ENCODE results near the gene TMEM203.

Gene TMEM203

GRCh38 chr9:137189297-137190295, 15.9 kb downstream of the TMEM203 start:
- ChIA-PET POLR2A (interaction anchor here (0.6 to 2.7 kb wide), 9 partner anchors 9 to 70 kb away, joined by 3 to 15 read pairs (median 5); partner anchors contain the start of genes NDOR1, TMEM203, TPRN and TUBB4B), CTCF (interaction anchor here (1.0 to 3.4 kb wide), 12 partner anchors 8 to 126 kb away, joined by 3 to 30 read pairs (median 6); partner anchors contain the start of genes RNF224 and TPRN)
- no peak for DNase-seq (ENCODE audit: low read depth, low spot score)

DNA sequence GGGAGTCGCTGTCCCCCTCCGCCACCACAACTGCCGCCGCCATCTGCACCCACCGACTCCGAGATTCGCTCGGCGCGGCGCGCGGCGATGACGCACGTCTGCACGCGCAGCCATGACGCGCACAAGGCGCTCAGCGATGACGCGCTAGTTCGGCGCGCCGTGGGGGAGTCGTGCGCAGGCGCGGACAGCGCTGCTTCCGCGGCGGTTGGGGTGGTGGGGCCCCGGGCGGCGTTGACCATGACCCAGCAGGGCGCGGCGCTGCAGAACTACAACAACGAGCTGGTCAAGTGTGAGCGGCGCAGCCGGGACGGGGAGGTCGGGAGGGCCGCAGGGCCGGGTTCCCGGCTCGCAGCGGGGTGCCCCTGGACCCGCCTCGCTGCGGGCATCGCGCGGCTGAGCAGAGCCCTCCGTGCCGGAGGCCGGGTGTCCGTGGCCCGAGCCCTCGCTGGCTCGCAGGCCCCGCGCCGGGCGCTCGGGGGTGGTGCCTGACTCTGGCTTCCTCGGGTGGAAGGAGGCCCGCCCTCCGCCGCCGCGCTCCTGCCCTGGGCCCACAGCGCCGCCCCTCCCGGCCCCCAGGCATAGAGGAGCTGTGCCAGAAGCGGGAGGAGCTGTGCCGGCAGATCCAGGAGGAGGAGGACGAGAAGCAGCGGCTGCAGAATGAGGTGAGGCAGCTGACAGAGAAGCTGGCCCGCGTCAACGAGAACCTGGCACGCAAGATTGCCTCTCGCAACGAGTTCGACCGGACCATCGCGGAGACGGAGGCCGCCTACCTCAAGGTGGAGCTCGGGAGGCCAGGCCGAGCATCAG, 16.8 kb downstream of the TMEM203 start, which contains the start of the genes ANAPC2 and SSNA1:
TSS of gene ANAPC2 (minus strand) at position 71 of the 807 bp plus-strand sequence. CDS start at position 43, 28 bp downstream.
TSS of gene SSNA1 (plus strand) at position 187 of the 807 bp plus-strand sequence. CDS start at position 238, 51 bp downstream.
- TF ChIP-seq, protein P1, sequence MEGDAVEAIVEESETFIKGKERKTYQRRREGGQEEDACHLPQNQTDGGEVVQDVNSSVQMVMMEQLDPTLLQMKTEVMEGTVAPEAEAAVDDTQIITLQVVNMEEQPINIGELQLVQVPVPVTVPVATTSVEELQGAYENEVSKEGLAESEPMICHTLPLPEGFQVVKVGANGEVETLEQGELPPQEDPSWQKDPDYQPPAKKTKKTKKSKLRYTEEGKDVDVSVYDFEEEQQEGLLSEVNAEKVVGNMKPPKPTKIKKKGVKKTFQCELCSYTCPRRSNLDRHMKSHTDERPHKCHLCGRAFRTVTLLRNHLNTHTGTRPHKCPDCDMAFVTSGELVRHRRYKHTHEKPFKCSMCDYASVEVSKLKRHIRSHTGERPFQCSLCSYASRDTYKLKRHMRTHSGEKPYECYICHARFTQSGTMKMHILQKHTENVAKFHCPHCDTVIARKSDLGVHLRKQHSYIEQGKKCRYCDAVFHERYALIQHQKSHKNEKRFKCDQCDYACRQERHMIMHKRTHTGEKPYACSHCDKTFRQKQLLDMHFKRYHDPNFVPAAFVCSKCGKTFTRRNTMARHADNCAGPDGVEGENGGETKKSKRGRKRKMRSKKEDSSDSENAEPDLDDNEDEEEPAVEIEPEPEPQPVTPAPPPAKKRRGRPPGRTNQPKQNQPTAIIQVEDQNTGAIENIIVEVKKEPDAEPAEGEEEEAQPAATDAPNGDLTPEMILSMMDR (IDR thresholded peaks at IDR 0.05; ENCODE audit: insufficient read depth, low read length, missing control alignments): peak; percentile 62
- H3K4me3 ChIP-seq (ENCODE audit: low read depth, low read length): peak within 1 kb of the TSS; percentile 96
- ChIA-PET POLR2A (interaction anchor here (0.6 to 2.7 kb wide), 13 partner anchors 10 to 128 kb away, joined by 3 to 15 read pairs (median 4); partner anchors contain the start of genes NDOR1, RNF224, TMEM203 and TPRN), CTCF (interaction anchor here (1.0 to 3.4 kb wide), 11 partner anchors 9 to 75 kb away, joined by 3 to 30 read pairs (median 6); partner anchors contain the start of genes RNF224 and TPRN)
- peak; percentile 36 for DNase-seq (ENCODE audit: low read depth, low spot score)

More at GRCh38 chr9:137189297-137190295, 15.9 kb downstream of the TMEM203 start:
- TF ChIP-seq, protein P1 (IDR thresholded peaks at IDR 0.05; ENCODE audit: insufficient read depth, low read length, missing control alignments): no peak
- peak overlapping the region; percentile 96 for H3K4me3 ChIP-seq (ENCODE audit: low read depth, low read length)

- H3K4me3 ChIP-seq (ENCODE audit: low read depth, low read length): peak overlapping the region; percentile 96
- DNase-seq (ENCODE audit: low read depth, low spot score): no peak
- ChIA-PET CTCF (interaction anchor here (1.3 to 3.4 kb wide), 7 partner anchors 10 to 54 kb away, joined by 4 to 30 read pairs (median 10); partner anchors contain the start of genes RNF224 and TMEM210), POLR2A (interaction anchor here (1.0 to 2.7 kb wide), 8 partner anchors 11 to 58 kb away, joined by 3 to 15 read pairs (median 5); partner anchors contain the start of genes RNF224, TPRN and TUBB4B)
- TF ChIP-seq, protein P1 (IDR thresholded peaks at IDR 0.05; ENCODE audit: insufficient read depth, low read length, missing control alignments): no peak
These were observed 17.4 kb downstream of the TMEM203 start for GRCh38 chr9:137188086-137188489.

GRCh38 chr9:137187386-137187785, 18.1 kb downstream of the TMEM203 start:
- DNase-seq (ENCODE audit: low read depth, low spot score): no peak
- POLR2A ChIA-PET: interaction anchor here (1.1 to 2.7 kb wide), 3 partner anchors 13 to 53 kb away, joined by 3 to 15 read pairs (median 5); partner anchors contain the start of genes RNF224, TPRN and TUBB4B
- peak overlapping the region; percentile 96 for H3K4me3 ChIP-seq (ENCODE audit: low read depth, low read length)
- CTCF ChIA-PET: interaction anchor here (1.3 to 3.4 kb wide), 3 partner anchors 11 to 36 kb away, joined by 4 to 30 read pairs (median 10); partner anchors contain the start of gene TMEM210
- TF ChIP-seq, protein P1 (IDR thresholded peaks at IDR 0.05; ENCODE audit: insufficient read depth, low read length, missing control alignments): no peak

DNA sequence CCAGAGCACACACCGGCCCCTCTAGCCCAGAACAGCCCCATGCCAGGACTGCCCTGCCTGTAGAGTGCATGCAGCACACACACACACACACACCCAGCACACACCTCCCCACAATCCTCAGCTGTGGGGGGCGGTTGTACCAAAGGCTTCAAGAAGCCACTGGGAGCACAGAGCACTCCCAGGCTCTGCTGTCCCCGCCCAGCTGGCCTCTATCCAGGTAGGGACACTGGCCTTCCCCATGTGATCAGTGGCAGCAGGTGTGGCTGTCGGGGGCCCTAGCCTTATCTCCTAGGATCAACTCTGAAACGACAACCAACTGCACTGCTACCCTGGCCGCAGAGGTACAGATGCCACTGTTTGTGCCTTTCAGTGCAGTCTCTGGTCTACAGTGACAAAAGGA, 19.1 kb downstream of the TMEM203 start:
- TF ChIP-seq, protein P1 (IDR thresholded peaks at IDR 0.05; ENCODE audit: insufficient read depth, low read length, missing control alignments): no peak
- no peak for DNase-seq (ENCODE audit: low read depth, low spot score)
- ChIA-PET POLR2A (no interaction called here), CTCF (no interaction called here)
- no peak overlapping the region for H3K4me3 ChIP-seq (ENCODE audit: low read depth, low read length)
